Esophagus muscularis mucosa (tissue), 4 donors: ENCODE data around the gene BSND.

Source experiments
- EP300 ChIP-seq: sonication (generic); formaldehyde crosslinking; IDR thresholded peaks from one replicate; pipeline ENCODE4 v1.6.1; 2017; ENCODE audit warnings: antibody characterized with exemption
- POLR2A ChIP-seq: fragments of 450-650 bp; IDR thresholded peaks from one replicate; pipeline ENCODE4 v1.6.1; 2017; ENCODE audit warnings: antibody characterized with exemption, moderate library complexity, mild to moderate bottlenecking, low read depth
- POLR2AphosphoS5 ChIP-seq, 2 donors: sonication (generic); formaldehyde crosslinking; IDR thresholded peaks; one replicate each; pipeline ENCODE4 v1.6.1; 2017; ENCODE audit warnings: antibody characterized with exemption in 2 of 2
- TF ChIP-seq, protein P1 (sequence below), 3 experiments: fragments of 200-600 bp in 2 of 3; fragments of 450-650 bp in 1 of 3; sonication (generic) in 2 of 3; IDR thresholded peaks; one replicate each; pipeline ENCODE4 v1.5.1; 2017 to 2019; ENCODE audit warnings: antibody characterized with exemption in 3 of 3, mild to moderate bottlenecking in 2 of 3, moderate library complexity in 1 of 3

DNA sequence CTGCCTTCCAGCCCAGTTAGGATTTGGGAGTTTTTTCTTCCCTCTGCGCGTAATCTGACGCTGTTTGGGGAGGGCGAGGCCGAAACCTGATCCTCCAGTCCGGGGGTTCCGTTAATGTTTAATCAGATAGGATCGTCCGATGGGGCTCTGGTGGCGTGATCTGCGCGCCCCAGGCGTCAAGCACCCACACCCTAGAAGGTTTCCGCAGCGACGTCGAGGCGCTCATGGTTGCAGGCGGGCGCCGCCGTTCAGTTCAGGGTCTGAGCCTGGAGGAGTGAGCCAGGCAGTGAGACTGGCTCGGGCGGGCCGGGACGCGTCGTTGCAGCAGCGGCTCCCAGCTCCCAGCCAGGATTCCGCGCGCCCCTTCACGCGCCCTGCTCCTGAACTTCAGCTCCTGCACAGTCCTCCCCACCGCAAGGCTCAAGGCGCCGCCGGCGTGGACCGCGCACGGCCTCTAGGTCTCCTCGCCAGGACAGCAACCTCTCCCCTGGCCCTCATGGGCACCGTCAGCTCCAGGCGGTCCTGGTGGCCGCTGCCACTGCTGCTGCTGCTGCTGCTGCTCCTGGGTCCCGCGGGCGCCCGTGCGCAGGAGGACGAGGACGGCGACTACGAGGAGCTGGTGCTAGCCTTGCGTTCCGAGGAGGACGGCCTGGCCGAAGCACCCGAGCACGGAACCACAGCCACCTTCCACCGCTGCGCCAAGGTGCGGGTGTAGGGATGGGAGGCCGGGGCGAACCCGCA, 40.8 kb downstream of the BSND start, which contains the start of gene PCSK9:
- TF ChIP-seq, protein P1, sequence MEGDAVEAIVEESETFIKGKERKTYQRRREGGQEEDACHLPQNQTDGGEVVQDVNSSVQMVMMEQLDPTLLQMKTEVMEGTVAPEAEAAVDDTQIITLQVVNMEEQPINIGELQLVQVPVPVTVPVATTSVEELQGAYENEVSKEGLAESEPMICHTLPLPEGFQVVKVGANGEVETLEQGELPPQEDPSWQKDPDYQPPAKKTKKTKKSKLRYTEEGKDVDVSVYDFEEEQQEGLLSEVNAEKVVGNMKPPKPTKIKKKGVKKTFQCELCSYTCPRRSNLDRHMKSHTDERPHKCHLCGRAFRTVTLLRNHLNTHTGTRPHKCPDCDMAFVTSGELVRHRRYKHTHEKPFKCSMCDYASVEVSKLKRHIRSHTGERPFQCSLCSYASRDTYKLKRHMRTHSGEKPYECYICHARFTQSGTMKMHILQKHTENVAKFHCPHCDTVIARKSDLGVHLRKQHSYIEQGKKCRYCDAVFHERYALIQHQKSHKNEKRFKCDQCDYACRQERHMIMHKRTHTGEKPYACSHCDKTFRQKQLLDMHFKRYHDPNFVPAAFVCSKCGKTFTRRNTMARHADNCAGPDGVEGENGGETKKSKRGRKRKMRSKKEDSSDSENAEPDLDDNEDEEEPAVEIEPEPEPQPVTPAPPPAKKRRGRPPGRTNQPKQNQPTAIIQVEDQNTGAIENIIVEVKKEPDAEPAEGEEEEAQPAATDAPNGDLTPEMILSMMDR (IDR thresholded peaks at IDR 0.05) = no peak
- TF ChIP-seq POLR2AphosphoS5 (IDR thresholded peaks at IDR 0.05) (no peak), POLR2A (no peak), EP300 (no peak)
